ENCODE data around the gene WEE1.
A peak's percentile ranks its signal among the peaks of the same experiment; 100 is the strongest.

- TF ChIP-seq CTCF (IDR thresholded peaks at IDR 0.05) (peak; percentile 99), REST (IDR thresholded peaks at IDR 0.05; ENCODE audit: insufficient read depth in 1 of 2, low read depth in 2 of 2, low read length in 1 of 2) (no peak)
Measured at GRCh38 chr11:9535189-9535781, 38.2 kb upstream of the WEE1 start.
